ENCODE results near the gene SHB.
A peak's percentile ranks its signal among the peaks of the same experiment; 100 is the strongest.

The SHB gene

GRCh38 chr9:38003230-38003629, 65.8 kb downstream of the SHB start:
- Histone ChIP-seq H3K23ac (ENCODE audit: low read depth, low read length, poor library complexity) (no peak overlapping the region), H2BK15ac (ENCODE audit: low read length) (no peak overlapping the region), H3K79me1 (ENCODE audit: low read depth, low read length) (no peaks in the 10 kb centered on the region), H3K4me3 (ENCODE audit: low read length in 2 of 2) (no peak overlapping the region), H3K27me3 (ENCODE audit: control insufficient read depth in 3 of 3, insufficient read depth in 3 of 3, low read depth in 1 of 3, low read length in 3 of 3) (no peaks in the 10 kb centered on the region), H2BK5ac (ENCODE audit: low read length) (no peak overlapping the region), H3K18ac (ENCODE audit: low read length) (peak overlapping the region; percentile 50), H2BK12ac (ENCODE audit: low read length) (no peak overlapping the region), H2AFZ (ENCODE audit: low read length) (no peak overlapping the region), H3K9ac (ENCODE audit: low read depth, low read length, poor library complexity) (no peak overlapping the region), H3K4ac (ENCODE audit: low read length) (no peak overlapping the region), H3K4me2 (ENCODE audit: insufficient read depth, low read length, poor library complexity, severe bottlenecking) (no peak overlapping the region), H3K36me3 (replicated peaks in 1 of 2; ENCODE audit: control insufficient read depth in 2 of 2, insufficient read depth in 2 of 2, low read length in 2 of 2) (no peaks in the 10 kb centered on the region), H3K14ac (ENCODE audit: low read length) (no peak overlapping the region), H2BK120ac (ENCODE audit: low read depth, low read length) (no peak overlapping the region), H2AK5ac (ENCODE audit: low read depth, low read length) (peak overlapping the region; percentile 36), H3K27ac (replicated peaks; ENCODE audit: low read length) (no peak overlapping the region), H4K91ac (ENCODE audit: low read depth, low read length, poor library complexity) (no peak overlapping the region), H4K8ac (ENCODE audit: low read depth, low read length) (no peak overlapping the region), H3K9me3 (replicated peaks in 1 of 2; ENCODE audit: control insufficient read depth in 2 of 2, insufficient read depth in 1 of 2, low read depth in 1 of 2, low read length in 2 of 2) (no peaks in the 10 kb centered on the region), H3K4me1 (ENCODE audit: control insufficient read depth in 2 of 2, insufficient read depth in 1 of 2, low read depth in 1 of 2, low read length in 2 of 2) (peaks cover 20 to 25% of the 10 kb centered on the region in 2 donors)
- no peak for DNase-seq (ENCODE audit: low spot score)
- no CpG with 5 or more reads among the region's 8 CpGs for WGBS, 2 donors (ENCODE audit: extremely low coverage in 2 of 2, insufficient read length in 2 of 2, insufficient replicate concordance in 1 of 2)

- no peak overlapping the region for H2BK120ac ChIP-seq (ENCODE audit: low read depth, low read length)
- no CpG with 5 or more reads among the region's 7 CpGs for WGBS, 2 donors (ENCODE audit: extremely low coverage in 2 of 2, insufficient read length in 2 of 2, insufficient replicate concordance in 1 of 2)
Measured at GRCh38 chr9:38001430-38001829, 67.6 kb downstream of the SHB start.

GRCh38 chr9:38000735-38001134, 68.3 kb downstream of the SHB start:
- H2BK15ac ChIP-seq (ENCODE audit: low read length) = no peak overlapping the region
- no peak overlapping the region for H3K4me3 ChIP-seq (ENCODE audit: low read length in 2 of 2)
- H3K9me3 ChIP-seq (replicated peaks in 1 of 2; ENCODE audit: control insufficient read depth in 2 of 2, insufficient read depth in 1 of 2, low read depth in 1 of 2, low read length in 2 of 2) = no peaks in the 10 kb centered on the region
- H3K27me3 ChIP-seq (ENCODE audit: control insufficient read depth in 3 of 3, insufficient read depth in 3 of 3, low read depth in 1 of 3, low read length in 3 of 3) = no peaks in the 10 kb centered on the region
- no peak overlapping the region for H2BK120ac ChIP-seq (ENCODE audit: low read depth, low read length)
- H3K27ac ChIP-seq (replicated peaks; ENCODE audit: low read length) = no peak overlapping the region
- H3K4me2 ChIP-seq (ENCODE audit: insufficient read depth, low read length, poor library complexity, severe bottlenecking) = no peak overlapping the region
- H3K14ac ChIP-seq (ENCODE audit: low read length) = no peak overlapping the region
- H3K79me1 ChIP-seq (ENCODE audit: low read depth, low read length) = no peaks in the 10 kb centered on the region
- H3K18ac ChIP-seq (ENCODE audit: low read length) = no peak overlapping the region
- H2AFZ ChIP-seq (ENCODE audit: low read length) = no peak overlapping the region
- H4K8ac ChIP-seq (ENCODE audit: low read depth, low read length) = no peak overlapping the region
- no peak overlapping the region for H3K9ac ChIP-seq (ENCODE audit: low read depth, low read length, poor library complexity)
- H2BK5ac ChIP-seq (ENCODE audit: low read length) = no peak overlapping the region
- no peak overlapping the region for H4K91ac ChIP-seq (ENCODE audit: low read depth, low read length, poor library complexity)
- no peak overlapping the region for H3K4ac ChIP-seq (ENCODE audit: low read length)
- no CpG with 5 or more reads among the region's 5 CpGs for WGBS, 2 donors (ENCODE audit: extremely low coverage in 2 of 2, insufficient read length in 2 of 2, insufficient replicate concordance in 1 of 2)
- no peak overlapping the region for H2AK5ac ChIP-seq (ENCODE audit: low read depth, low read length)
- no peak for DNase-seq (ENCODE audit: low spot score)
- H3K36me3 ChIP-seq (replicated peaks in 1 of 2; ENCODE audit: control insufficient read depth in 2 of 2, insufficient read depth in 2 of 2, low read length in 2 of 2) = no peaks in the 10 kb centered on the region
- no peak overlapping the region for H3K23ac ChIP-seq (ENCODE audit: low read depth, low read length, poor library complexity)
- H3K4me1 ChIP-seq (ENCODE audit: control insufficient read depth in 2 of 2, insufficient read depth in 1 of 2, low read depth in 1 of 2, low read length in 2 of 2) = peaks cover 16 to 19% of the 10 kb centered on the region in 2 donors
- H2BK12ac ChIP-seq (ENCODE audit: low read length) = no peak overlapping the region

More at GRCh38 chr9:38001430-38001829, 67.6 kb downstream of the SHB start:
- Histone ChIP-seq H3K14ac (ENCODE audit: low read length) (no peak overlapping the region), H4K91ac (ENCODE audit: low read depth, low read length, poor library complexity) (no peak overlapping the region), H3K79me1 (ENCODE audit: low read depth, low read length) (no peaks in the 10 kb centered on the region), H2BK12ac (ENCODE audit: low read length) (no peak overlapping the region), H3K4ac (ENCODE audit: low read length) (no peak overlapping the region), H3K4me1 (ENCODE audit: control insufficient read depth in 2 of 2, insufficient read depth in 1 of 2, low read depth in 1 of 2, low read length in 2 of 2) (peaks cover 16 to 19% of the 10 kb centered on the region in 2 donors), H3K27ac (replicated peaks; ENCODE audit: low read length) (no peak overlapping the region), H3K23ac (ENCODE audit: low read depth, low read length, poor library complexity) (no peak overlapping the region), H2BK5ac (ENCODE audit: low read length) (no peak overlapping the region), H3K4me3 (ENCODE audit: low read length in 2 of 2) (no peak overlapping the region), H4K8ac (ENCODE audit: low read depth, low read length) (no peak overlapping the region), H2AK5ac (ENCODE audit: low read depth, low read length) (no peak overlapping the region), H3K27me3 (ENCODE audit: control insufficient read depth in 3 of 3, insufficient read depth in 3 of 3, low read depth in 1 of 3, low read length in 3 of 3) (no peaks in the 10 kb centered on the region), H3K9me3 (replicated peaks in 1 of 2; ENCODE audit: control insufficient read depth in 2 of 2, insufficient read depth in 1 of 2, low read depth in 1 of 2, low read length in 2 of 2) (no peaks in the 10 kb centered on the region), H3K4me2 (ENCODE audit: insufficient read depth, low read length, poor library complexity, severe bottlenecking) (no peak overlapping the region), H3K9ac (ENCODE audit: low read depth, low read length, poor library complexity) (no peak overlapping the region), H2AFZ (ENCODE audit: low read length) (no peak overlapping the region), H2BK15ac (ENCODE audit: low read length) (no peak overlapping the region), H3K36me3 (replicated peaks in 1 of 2; ENCODE audit: control insufficient read depth in 2 of 2, insufficient read depth in 2 of 2, low read length in 2 of 2) (no peaks in the 10 kb centered on the region), H3K18ac (ENCODE audit: low read length) (peak overlapping the region; percentile 69)
- DNase-seq (ENCODE audit: low spot score) = no peak

- Histone ChIP-seq H4K8ac (ENCODE audit: low read depth, low read length) (no peak overlapping the region), H2BK5ac (ENCODE audit: low read length) (no peak overlapping the region), H3K18ac (ENCODE audit: low read length) (peak overlapping the region; percentile 32), H3K27ac (replicated peaks; ENCODE audit: low read length) (no peak overlapping the region), H4K91ac (ENCODE audit: low read depth, low read length, poor library complexity) (no peak overlapping the region), H2AFZ (ENCODE audit: low read length) (no peak overlapping the region), H3K36me3 (replicated peaks in 1 of 2; ENCODE audit: control insufficient read depth in 2 of 2, insufficient read depth in 2 of 2, low read length in 2 of 2) (no peaks in the 10 kb centered on the region), H2BK120ac (ENCODE audit: low read depth, low read length) (no peak overlapping the region), H3K4ac (ENCODE audit: low read length) (no peak overlapping the region), H3K4me3 (ENCODE audit: low read length in 2 of 2) (peak overlapping the region in 1 of 2 donors; percentile 30), H2BK12ac (ENCODE audit: low read length) (no peak overlapping the region), H3K9me3 (replicated peaks in 1 of 2; ENCODE audit: control insufficient read depth in 2 of 2, insufficient read depth in 1 of 2, low read depth in 1 of 2, low read length in 2 of 2) (no peaks in the 10 kb centered on the region), H2BK15ac (ENCODE audit: low read length) (no peak overlapping the region), H3K79me1 (ENCODE audit: low read depth, low read length) (no peaks in the 10 kb centered on the region), H3K14ac (ENCODE audit: low read length) (no peak overlapping the region), H2AK5ac (ENCODE audit: low read depth, low read length) (no peak overlapping the region), H3K9ac (ENCODE audit: low read depth, low read length, poor library complexity) (no peak overlapping the region), H3K4me2 (ENCODE audit: insufficient read depth, low read length, poor library complexity, severe bottlenecking) (no peak overlapping the region), H3K27me3 (ENCODE audit: control insufficient read depth in 3 of 3, insufficient read depth in 3 of 3, low read depth in 1 of 3, low read length in 3 of 3) (no peaks in the 10 kb centered on the region), H3K4me1 (ENCODE audit: control insufficient read depth in 2 of 2, insufficient read depth in 1 of 2, low read depth in 1 of 2, low read length in 2 of 2) (peaks cover 16 to 19% of the 10 kb centered on the region in 2 donors), H3K23ac (ENCODE audit: low read depth, low read length, poor library complexity) (no peak overlapping the region)
- no peak for DNase-seq (ENCODE audit: low spot score)
- WGBS, 2 donors (ENCODE audit: extremely low coverage in 2 of 2, insufficient read length in 2 of 2, insufficient replicate concordance in 1 of 2) = no CpG with 5 or more reads among the region's 9 CpGs
Measured at GRCh38 chr9:38000332-38000731, 68.7 kb downstream of the SHB start.
